ENCODE measurements around the gene PPP1R1B. TPM values are rescaled to one million over a fixed set of nuclear protein-coding genes. Genes with fewer than 3 reads are reported as not detected.

Gene PPP1R1B
- total RNA-seq, 1 donor from 2014 or later, result 9.3 TPM

GRCh38 chr17:39600288-39600996 lies 26.3 kb upstream of the PPP1R1B start:
- Histone ChIP-seq H3K4me1 (peaks cover 41% of the 10 kb centered on the region), H3K4me3 (no peak overlapping the region), H3K27me3 (peaks cover 38% of the 10 kb centered on the region), H3K36me3 (no peaks in the 10 kb centered on the region), H3K9me3 (no peaks in the 10 kb centered on the region), H3K27ac (no peak overlapping the region)
- no peak for DNase-seq (ENCODE audit: extremely low spot score in 2 of 2)
- intact Hi-C loops (cut with DNase I), result no loop called here
- TF ChIP-seq POLR2A (IDR thresholded peaks at IDR 0.05), result no peak
- TF ChIP-seq POLR2AphosphoS5 (IDR thresholded peaks at IDR 0.05; ENCODE audit: insufficient read depth in 1 of 2, low read depth in 1 of 2), result no peak
- TF ChIP-seq, protein P1, sequence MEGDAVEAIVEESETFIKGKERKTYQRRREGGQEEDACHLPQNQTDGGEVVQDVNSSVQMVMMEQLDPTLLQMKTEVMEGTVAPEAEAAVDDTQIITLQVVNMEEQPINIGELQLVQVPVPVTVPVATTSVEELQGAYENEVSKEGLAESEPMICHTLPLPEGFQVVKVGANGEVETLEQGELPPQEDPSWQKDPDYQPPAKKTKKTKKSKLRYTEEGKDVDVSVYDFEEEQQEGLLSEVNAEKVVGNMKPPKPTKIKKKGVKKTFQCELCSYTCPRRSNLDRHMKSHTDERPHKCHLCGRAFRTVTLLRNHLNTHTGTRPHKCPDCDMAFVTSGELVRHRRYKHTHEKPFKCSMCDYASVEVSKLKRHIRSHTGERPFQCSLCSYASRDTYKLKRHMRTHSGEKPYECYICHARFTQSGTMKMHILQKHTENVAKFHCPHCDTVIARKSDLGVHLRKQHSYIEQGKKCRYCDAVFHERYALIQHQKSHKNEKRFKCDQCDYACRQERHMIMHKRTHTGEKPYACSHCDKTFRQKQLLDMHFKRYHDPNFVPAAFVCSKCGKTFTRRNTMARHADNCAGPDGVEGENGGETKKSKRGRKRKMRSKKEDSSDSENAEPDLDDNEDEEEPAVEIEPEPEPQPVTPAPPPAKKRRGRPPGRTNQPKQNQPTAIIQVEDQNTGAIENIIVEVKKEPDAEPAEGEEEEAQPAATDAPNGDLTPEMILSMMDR (IDR thresholded peaks at IDR 0.05), result no peak

DNA sequence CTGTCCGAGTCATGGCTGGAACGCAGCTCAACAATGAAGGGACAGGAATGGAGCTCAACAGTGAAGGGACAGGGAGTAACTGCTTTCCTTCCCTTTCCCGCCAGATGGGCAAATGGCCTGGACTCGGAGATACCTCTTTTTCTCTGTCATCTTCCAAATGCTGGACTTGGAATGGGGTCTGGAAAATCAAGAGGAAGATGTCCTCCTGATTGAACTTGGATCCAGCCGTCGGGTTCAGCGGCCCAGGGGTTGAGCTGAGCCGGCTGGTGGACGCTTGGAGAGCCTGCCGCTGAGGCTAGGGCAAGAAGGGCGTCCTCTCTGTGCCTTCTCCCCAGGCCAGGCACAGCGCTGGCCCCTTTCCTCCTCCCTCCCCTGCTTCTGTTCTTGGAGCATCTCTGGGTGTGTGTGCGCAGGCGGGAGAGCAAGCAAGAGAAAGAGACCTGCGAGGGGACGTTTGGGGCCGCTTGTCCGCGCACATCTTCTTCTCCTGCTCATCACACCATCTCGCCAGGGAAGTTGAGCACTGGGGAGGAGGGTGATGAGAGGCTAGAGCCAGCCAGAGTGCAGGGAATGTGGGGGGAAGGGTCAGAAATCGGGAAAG lies 25.7 kb upstream of the PPP1R1B start:
- Histone ChIP-seq H3K36me3 (no peaks in the 10 kb centered on the region), H3K4me1 (peaks cover 48% of the 10 kb centered on the region), H3K27me3 (peaks cover 45% of the 10 kb centered on the region), H3K9me3 (no peaks in the 10 kb centered on the region), H3K27ac (no peak overlapping the region), H3K4me3 (no peak overlapping the region)
- intact Hi-C loops (cut with DNase I), result no loop called here
- TF ChIP-seq POLR2AphosphoS5 (IDR thresholded peaks at IDR 0.05; ENCODE audit: insufficient read depth in 1 of 2, low read depth in 1 of 2) (no peak), POLR2A (IDR thresholded peaks at IDR 0.05) (no peak)
- TF ChIP-seq, protein P1 (IDR thresholded peaks at IDR 0.05), result no peak
- DNase-seq (ENCODE audit: extremely low spot score in 2 of 2), result no peak

GRCh38 chr17:39601758-39602532 lies 24.8 kb upstream of the PPP1R1B start:
- no peak overlapping the region for H3K27ac ChIP-seq
- H3K9me3 ChIP-seq, result no peaks in the 10 kb centered on the region
- intact Hi-C loops (cut with DNase I), result no loop called here
- H3K4me3 ChIP-seq, result no peak overlapping the region
- DNase-seq (ENCODE audit: extremely low spot score in 2 of 2), result no peak
- H3K4me1 ChIP-seq, result peaks cover 51% of the 10 kb centered on the region
- peaks cover 52% of the 10 kb centered on the region for H3K27me3 ChIP-seq
- TF ChIP-seq, protein P1 (IDR thresholded peaks at IDR 0.05), result no peak
- TF ChIP-seq POLR2AphosphoS5 (IDR thresholded peaks at IDR 0.05; ENCODE audit: insufficient read depth in 1 of 2, low read depth in 1 of 2) (no peak), POLR2A (IDR thresholded peaks at IDR 0.05) (no peak)
- H3K36me3 ChIP-seq, result no peaks in the 10 kb centered on the region

- intact Hi-C loops (cut with DNase I), result no loop called here
- peaks cover 54% of the 10 kb centered on the region for H3K4me1 ChIP-seq
Measured at GRCh38 chr17:39602533-39603303, 24.0 kb upstream of the PPP1R1B start.

More at GRCh38 chr17:39602533-39603303, 24.0 kb upstream of the PPP1R1B start:
- no peak overlapping the region for H3K27ac ChIP-seq
- H3K4me3 ChIP-seq, result no peak overlapping the region
- H3K9me3 ChIP-seq, result no peaks in the 10 kb centered on the region
- H3K27me3 ChIP-seq, result peaks cover 60% of the 10 kb centered on the region
- TF ChIP-seq POLR2A (IDR thresholded peaks at IDR 0.05), result no peak
- no peak for TF ChIP-seq POLR2AphosphoS5 (IDR thresholded peaks at IDR 0.05; ENCODE audit: insufficient read depth in 1 of 2, low read depth in 1 of 2)
- TF ChIP-seq, protein P1 (IDR thresholded peaks at IDR 0.05), result no peak
- no peaks in the 10 kb centered on the region for H3K36me3 ChIP-seq
- no peak for DNase-seq (ENCODE audit: extremely low spot score in 2 of 2)

Measured in vagina (tissue), 2 donors.